ENCODE measurements around the gene TAF6. TPM values are rescaled to one million over a fixed set of nuclear protein-coding genes. Genes with fewer than 3 reads are reported as not detected.

TAF6 gene
- total and polyA plus RNA-seq, 7 donors: 26.8 to 58.4 (median 33.5) TPM

- WGBS, 3 donors: 90 to 93% (median 93%) methylated on average over 5 of the region's 5 CpGs
- Histone ChIP-seq H3K36me3 (ENCODE audit: insufficient read depth in 1 of 2, low read depth in 1 of 2) (peaks cover 3 to 76% of the 10 kb centered on the region in 2 donors), H3K4me1 (no peaks in the 10 kb centered on the region), H3K4me3 (no peak overlapping the region), H3K9me3 (no peaks in the 10 kb centered on the region), H3K27me3 (ENCODE audit: insufficient read depth in 3 of 3, low read length in 2 of 3) (no peaks in the 10 kb centered on the region), H3K27ac (no peak overlapping the region)
- DNase-seq: no peak
- no peak for ATAC-seq
- intact Hi-C loops (cut with DNase I): loop anchor here in 1 of 2 donors (10.0 kb wide), 1 partner anchor 144 kb away; the partner anchor contains the start of gene TRIM4
- no peak for TF ChIP-seq CTCF (IDR thresholded peaks at IDR 0.05)
Measured at GRCh38 chr7:100059251-100059739, 59.9 kb downstream of the TAF6 start.

Other genes with a start within 250 kb of the TAF6 start
- not detected for gene OR2AE1, start 242.3 kb downstream of the TAF6 start, total RNA-seq
- gene OR2AE1, start 242.3 kb downstream of the TAF6 start, polyA plus RNA-seq: under 1 TPM in 2 of 3 donors, not detected in 1; 0.05 to 0.17 TPM
- gene TRIM4, start 199.8 kb downstream of the TAF6 start, total RNA-seq: 1 to 10 TPM; 4.4 to 8.9 (median 6.1) TPM
- 1 to 10 TPM; 2.6 to 8.8 (median 4.3) TPM for gene TRIM4, start 199.8 kb downstream of the TAF6 start, polyA plus RNA-seq
- gene GJC3, start 189.7 kb downstream of the TAF6 start, total RNA-seq: under 1 TPM in 1 of 4 donors, not detected in 3; 0.34 TPM
- under 1 TPM; 0.08 to 0.52 (median 0.08) TPM for gene GJC3, start 189.7 kb downstream of the TAF6 start, polyA plus RNA-seq
- gene AZGP1, start 143.3 kb downstream of the TAF6 start, total RNA-seq: under 1 TPM; 0.49 to 0.82 (median 0.59) TPM
- gene AZGP1, start 143.3 kb downstream of the TAF6 start, polyA plus RNA-seq: 1 to 10 TPM in 2 of 3 donors, under 1 TPM in 1; 0.73 to 2.4 (median 1.6) TPM
- 10 to 100 TPM; 38.5 to 40.2 (median 38.9) TPM for gene ZKSCAN1, start 103.8 kb downstream of the TAF6 start, total RNA-seq
- gene ZKSCAN1, start 103.8 kb downstream of the TAF6 start, polyA plus RNA-seq: 10 to 100 TPM in 1 of 3 donors, 1 to 10 TPM in 2; 5.7 to 15.8 (median 8.8) TPM
- gene ZSCAN21, start 69.6 kb downstream of the TAF6 start, total RNA-seq: 10 to 100 TPM in 3 of 4 donors, 1 to 10 TPM in 1; 9.9 to 20.3 (median 11.7) TPM
- gene ZSCAN21, start 69.6 kb downstream of the TAF6 start, polyA plus RNA-seq: 10 to 100 TPM in 2 of 3 donors, 1 to 10 TPM in 1; 6.8 to 25.6 (median 16.2) TPM
- gene ZNF3, start 37.6 kb downstream of the TAF6 start, total RNA-seq: 10 to 100 TPM; 14.6 to 23.8 (median 17.1) TPM
- 10 to 100 TPM; 11.2 to 26.4 (median 15.1) TPM for gene ZNF3, start 37.6 kb downstream of the TAF6 start, polyA plus RNA-seq
- gene COPS6, start 30.4 kb downstream of the TAF6 start, total RNA-seq: 100 to 1,000 TPM in 3 of 4 donors, 10 to 100 TPM in 1; 82.9 to 130 (median 111) TPM
- gene COPS6, start 30.4 kb downstream of the TAF6 start, polyA plus RNA-seq: 100 to 1,000 TPM; 104 to 145 (median 126) TPM
- 10 to 100 TPM; 24.6 to 34.0 (median 30.6) TPM for gene MCM7, start 18.0 kb downstream of the TAF6 start, total RNA-seq
- 10 to 100 TPM; 33.3 to 40.6 (median 33.8) TPM for gene MCM7, start 18.0 kb downstream of the TAF6 start, polyA plus RNA-seq
- gene AP4M1, start 17.7 kb downstream of the TAF6 start, total RNA-seq: 10 to 100 TPM in 2 of 4 donors, 1 to 10 TPM in 2; 8.8 to 12.9 (median 10.8) TPM
- gene AP4M1, start 17.7 kb downstream of the TAF6 start, polyA plus RNA-seq: 10 to 100 TPM; 10.9 to 19.2 (median 14.5) TPM
- gene CNPY4, start 276 bp upstream of the TAF6 start, total RNA-seq: 1 to 10 TPM; 2.2 to 3.9 (median 2.5) TPM
- 1 to 10 TPM; 2.9 to 7.0 (median 4.4) TPM for gene CNPY4, start 276 bp upstream of the TAF6 start, polyA plus RNA-seq
- gene MBLAC1, start 7.6 kb upstream of the TAF6 start, total RNA-seq: 1 to 10 TPM in 3 of 4 donors, under 1 TPM in 1; 0.91 to 2.6 (median 1.7) TPM
- 1 to 10 TPM; 1.8 to 3.8 (median 2.7) TPM for gene MBLAC1, start 7.6 kb upstream of the TAF6 start, polyA plus RNA-seq
- gene LAMTOR4, start 29.6 kb upstream of the TAF6 start, total RNA-seq: 10 to 100 TPM; 48.7 to 74.6 (median 68.1) TPM
- 100 to 1,000 TPM; 118 to 141 (median 140) TPM for gene LAMTOR4, start 29.6 kb upstream of the TAF6 start, polyA plus RNA-seq
- gene TRAPPC14, start 39.4 kb upstream of the TAF6 start, total RNA-seq: 10 to 100 TPM in 1 of 4 donors, 1 to 10 TPM in 3; 4.1 to 14.2 (median 7.4) TPM
- gene TRAPPC14, start 39.4 kb upstream of the TAF6 start, polyA plus RNA-seq: 10 to 100 TPM in 1 of 3 donors, 1 to 10 TPM in 2; 5.2 to 13.1 (median 9.8) TPM
- gene GAL3ST4, start 49.3 kb upstream of the TAF6 start, total RNA-seq: 1 to 10 TPM in 2 of 4 donors, under 1 TPM in 2; 0.23 to 3.8 (median 0.95) TPM
- under 1 TPM; 0.45 to 0.57 (median 0.52) TPM for gene GAL3ST4, start 49.3 kb upstream of the TAF6 start, polyA plus RNA-seq
- under 1 TPM; 0.16 to 0.77 (median 0.36) TPM for gene GPC2, start 58.0 kb upstream of the TAF6 start, total RNA-seq
- under 1 TPM; 0.30 to 0.38 (median 0.33) TPM for gene GPC2, start 58.0 kb upstream of the TAF6 start, polyA plus RNA-seq
- gene STAG3, start 58.6 kb upstream of the TAF6 start, total RNA-seq: under 1 TPM; 0.25 to 0.82 (median 0.47) TPM
- gene STAG3, start 58.6 kb upstream of the TAF6 start, polyA plus RNA-seq: under 1 TPM; 0.18 to 0.86 (median 0.51) TPM
- under 1 TPM in 1 of 4 donors, not detected in 3; 0.61 TPM for gene PVRIG, start 100.6 kb upstream of the TAF6 start, total RNA-seq
- gene PVRIG, start 100.6 kb upstream of the TAF6 start, polyA plus RNA-seq: under 1 TPM; 0.05 to 0.14 (median 0.06) TPM
- gene SPDYE3, start 188.3 kb upstream of the TAF6 start, total RNA-seq: not detected
- gene SPDYE3, start 188.3 kb upstream of the TAF6 start, polyA plus RNA-seq: under 1 TPM in 2 of 3 donors, not detected in 1; 0.09 to 0.19 TPM
- gene PILRB, start 238.8 kb upstream of the TAF6 start, total RNA-seq: 10 to 100 TPM; 11.3 to 19.2 (median 13.4) TPM
- 10 to 100 TPM; 11.2 to 17.9 (median 16.4) TPM for gene PILRB, start 238.8 kb upstream of the TAF6 start, polyA plus RNA-seq